GM19463 (cell line): Measurements from ENCODE around the gene PRRC1.

ENCODE experiments used
- ATAC-seq: cut with Tn5 transposase; IDR thresholded peaks from one replicate; pipeline ENCODE4 v1.9.1; 2021; ENCODE audit warnings: mild to moderate bottlenecking, moderate library complexity; ENCODE audit not compliant: unreplicated experiment

The PRRC1 gene

DNA sequence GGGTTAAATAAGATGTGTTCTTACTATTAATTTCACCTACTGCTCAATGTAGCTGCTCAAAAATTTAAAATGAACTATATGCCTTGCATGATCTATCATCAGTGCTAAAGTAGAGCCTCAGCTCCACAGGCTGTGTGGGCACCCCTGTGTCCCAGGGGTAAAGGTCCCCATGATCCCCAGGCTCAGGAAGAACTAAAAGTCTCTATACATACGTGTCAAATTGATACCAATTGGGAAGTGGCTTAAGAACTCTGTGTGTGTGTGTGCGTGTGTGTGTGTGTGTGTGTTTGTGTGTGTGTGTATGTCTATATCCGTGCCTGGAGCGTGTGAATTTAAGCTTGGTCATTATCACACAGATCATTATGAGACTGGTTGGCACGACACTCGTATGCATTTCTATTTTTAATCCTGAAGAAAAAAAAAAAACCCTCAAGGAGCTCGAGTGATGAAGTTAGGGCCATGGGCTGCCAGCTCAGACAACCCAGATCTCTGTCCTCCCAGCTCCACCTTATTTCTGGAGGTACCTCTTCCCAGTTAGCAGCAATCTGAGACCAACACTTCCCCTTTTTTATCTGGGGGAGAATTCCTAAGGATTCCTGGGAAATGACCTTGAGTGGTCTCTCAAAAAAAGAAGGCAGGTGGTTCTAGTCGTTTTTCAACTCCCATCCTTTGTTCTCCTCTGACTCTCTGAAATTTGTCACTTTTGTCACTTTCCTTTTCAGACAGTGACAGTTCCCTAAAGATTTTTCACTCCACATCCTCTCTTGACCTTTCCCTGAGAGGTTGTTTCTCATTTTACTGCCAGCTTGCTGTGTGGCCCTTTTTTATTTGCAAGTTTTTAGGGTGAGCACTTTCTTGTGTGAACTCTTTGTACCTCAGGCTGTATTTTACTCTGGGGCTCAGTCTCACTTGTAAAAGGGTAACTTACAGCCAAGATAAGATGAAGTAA lies 85.7 kb downstream of the PRRC1 start:
- no peak for ATAC-seq
